Measurements from ENCODE around the gene ITPR3.

ITPR3 gene

DNA sequence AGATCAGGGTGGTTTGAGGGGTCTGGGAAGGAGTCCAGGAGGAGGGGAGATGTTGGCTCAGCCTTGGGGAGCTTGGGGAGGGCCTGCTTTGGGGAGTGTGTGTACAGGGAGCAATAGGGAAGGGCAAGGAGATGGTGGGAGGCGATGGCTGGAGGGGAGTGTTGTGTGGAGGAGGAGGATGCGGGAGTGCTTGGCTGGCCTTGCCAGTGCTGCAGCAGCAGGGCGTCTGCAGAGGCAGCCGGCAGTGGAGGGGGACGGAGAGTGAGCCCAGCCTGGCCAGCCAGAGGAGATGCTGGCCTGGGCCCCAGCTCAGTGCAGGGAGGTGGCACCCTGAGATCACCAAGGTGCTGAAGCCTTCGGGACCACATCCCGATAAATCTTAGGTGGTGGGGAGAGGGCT is 121.7 kb downstream of the ITPR3 start:
- DNase-seq: peak; percentile 86

DNA sequence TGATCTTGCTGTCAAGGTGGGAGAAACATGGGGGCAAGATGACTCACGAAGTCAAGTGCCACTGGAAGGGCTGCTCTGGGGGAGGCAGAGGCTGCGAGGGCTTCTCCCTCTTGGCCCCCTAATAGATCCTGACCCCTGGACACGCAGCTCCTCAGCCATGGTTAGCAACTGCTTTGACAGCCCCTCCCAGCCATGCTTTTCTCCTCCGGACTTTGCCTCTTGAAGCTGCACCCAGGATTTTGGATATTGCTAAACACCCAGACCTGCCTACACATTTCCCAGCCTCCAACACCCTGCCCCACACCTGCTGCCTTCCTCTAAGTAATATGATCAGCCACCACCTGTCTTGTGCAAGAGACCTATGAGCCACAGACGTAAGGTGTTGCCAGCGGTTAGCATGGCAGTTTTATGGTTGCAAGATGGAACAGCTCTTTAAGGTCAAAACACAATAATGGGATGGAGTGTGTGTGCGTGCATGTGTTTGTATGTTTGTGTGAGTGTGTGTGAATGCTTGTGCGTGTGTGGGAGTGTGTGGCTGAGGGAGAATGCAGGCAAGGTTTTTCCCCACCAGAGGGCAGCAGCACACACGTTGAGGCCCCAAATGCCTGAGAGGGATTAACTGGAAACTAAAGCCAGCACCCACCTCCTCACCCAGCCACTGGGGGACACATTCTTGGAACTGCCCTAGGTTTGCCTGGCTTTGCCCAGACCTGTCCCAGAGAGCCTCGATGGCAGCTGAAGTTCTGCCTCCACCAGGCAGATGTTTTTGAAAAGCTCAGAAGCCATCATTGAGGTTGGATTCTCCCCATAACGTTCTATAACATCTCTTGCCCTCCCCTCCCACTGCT is 123.1 kb downstream of the ITPR3 start:
- peak; percentile 97 for DNase-seq

DNA sequence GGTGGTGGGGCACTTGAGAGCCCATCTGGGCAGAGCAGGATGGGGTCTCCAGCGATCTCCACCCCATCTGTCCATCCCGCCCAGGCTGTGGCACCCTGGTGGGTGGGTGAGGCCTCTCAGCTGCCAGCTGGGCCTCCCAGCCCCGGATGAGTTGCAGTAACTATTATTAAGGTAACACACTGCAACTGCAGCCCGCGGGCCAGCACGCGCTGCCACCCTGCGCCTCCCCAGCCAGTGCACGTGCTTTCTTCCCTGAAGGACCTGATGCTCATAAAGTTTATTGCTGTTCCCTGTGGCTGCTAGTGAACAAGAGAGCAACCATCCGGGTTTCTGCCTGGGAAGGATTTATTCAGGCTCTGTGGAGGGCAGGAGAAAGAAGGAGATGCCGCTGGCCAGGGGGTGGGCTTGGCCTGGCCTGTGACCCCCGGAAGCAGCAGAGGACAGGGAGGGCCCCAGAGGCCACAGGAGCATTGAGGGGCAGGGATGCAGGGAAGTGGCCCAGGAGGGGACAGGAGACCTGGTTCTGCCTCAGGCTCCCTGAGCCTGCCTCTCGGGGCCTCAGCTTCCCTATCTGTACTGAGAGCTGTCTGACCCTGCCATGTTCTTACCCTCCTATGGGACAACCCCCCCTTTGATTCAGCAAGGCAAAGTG is 123.9 kb downstream of the ITPR3 start:
- peak; percentile 85 for DNase-seq

DNA sequence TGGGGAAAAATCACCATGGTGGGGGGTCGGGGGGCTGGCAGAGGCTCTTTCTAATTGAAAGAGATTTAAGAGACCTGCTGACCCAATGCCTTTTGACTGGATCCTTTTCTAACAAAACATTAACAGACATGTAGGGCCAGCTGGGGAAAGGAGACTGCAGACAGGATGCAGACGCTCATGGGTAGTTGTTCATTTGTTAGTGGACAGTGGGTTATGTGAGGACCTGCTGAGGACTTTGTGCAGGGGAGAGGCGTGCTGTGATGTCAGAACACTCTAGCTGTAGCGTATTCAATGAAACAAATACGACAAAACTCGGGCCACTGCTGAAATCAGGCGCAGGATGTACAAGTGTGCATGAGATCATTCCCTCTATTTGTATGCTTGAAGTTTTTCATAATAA is 124.4 kb downstream of the ITPR3 start:
- no peak for DNase-seq
